ENCODE data around the gene TSPAN15.

TSPAN15 gene

DNA sequence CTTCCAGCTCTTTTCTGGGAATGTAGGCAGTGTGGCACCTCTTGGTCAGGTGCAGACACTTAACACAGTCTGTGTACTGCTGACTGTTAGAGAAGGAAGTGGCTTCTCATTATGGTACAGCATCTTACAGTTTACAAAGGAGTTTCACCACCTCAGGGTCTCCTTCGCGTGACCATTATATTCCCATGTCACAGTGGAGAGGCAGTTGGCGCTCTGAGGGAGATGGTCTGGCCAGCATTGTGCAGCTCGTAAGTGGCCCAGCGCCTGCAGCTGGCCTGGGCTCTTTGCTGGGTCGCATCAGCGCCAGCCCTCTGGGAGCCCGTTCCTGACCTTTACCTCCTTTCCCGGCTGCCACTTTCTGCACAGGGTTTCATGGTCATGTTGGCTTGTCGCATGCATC, 15.4 kb downstream of the TSPAN15 start:
- in situ Hi-C loops (cut with HindIII; ENCODE audit: low sequenced_read_pairs): no loop called here
- no peak for DNase-seq (ENCODE audit: low read depth)
- H3K4me3 ChIP-seq (ENCODE audit: low read depth, low read length): no peak overlapping the region
- TF ChIP-seq, protein P1, sequence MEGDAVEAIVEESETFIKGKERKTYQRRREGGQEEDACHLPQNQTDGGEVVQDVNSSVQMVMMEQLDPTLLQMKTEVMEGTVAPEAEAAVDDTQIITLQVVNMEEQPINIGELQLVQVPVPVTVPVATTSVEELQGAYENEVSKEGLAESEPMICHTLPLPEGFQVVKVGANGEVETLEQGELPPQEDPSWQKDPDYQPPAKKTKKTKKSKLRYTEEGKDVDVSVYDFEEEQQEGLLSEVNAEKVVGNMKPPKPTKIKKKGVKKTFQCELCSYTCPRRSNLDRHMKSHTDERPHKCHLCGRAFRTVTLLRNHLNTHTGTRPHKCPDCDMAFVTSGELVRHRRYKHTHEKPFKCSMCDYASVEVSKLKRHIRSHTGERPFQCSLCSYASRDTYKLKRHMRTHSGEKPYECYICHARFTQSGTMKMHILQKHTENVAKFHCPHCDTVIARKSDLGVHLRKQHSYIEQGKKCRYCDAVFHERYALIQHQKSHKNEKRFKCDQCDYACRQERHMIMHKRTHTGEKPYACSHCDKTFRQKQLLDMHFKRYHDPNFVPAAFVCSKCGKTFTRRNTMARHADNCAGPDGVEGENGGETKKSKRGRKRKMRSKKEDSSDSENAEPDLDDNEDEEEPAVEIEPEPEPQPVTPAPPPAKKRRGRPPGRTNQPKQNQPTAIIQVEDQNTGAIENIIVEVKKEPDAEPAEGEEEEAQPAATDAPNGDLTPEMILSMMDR (IDR thresholded peaks at IDR 0.05; ENCODE audit: low read depth, low read length, missing control alignments): no peak

DNA sequence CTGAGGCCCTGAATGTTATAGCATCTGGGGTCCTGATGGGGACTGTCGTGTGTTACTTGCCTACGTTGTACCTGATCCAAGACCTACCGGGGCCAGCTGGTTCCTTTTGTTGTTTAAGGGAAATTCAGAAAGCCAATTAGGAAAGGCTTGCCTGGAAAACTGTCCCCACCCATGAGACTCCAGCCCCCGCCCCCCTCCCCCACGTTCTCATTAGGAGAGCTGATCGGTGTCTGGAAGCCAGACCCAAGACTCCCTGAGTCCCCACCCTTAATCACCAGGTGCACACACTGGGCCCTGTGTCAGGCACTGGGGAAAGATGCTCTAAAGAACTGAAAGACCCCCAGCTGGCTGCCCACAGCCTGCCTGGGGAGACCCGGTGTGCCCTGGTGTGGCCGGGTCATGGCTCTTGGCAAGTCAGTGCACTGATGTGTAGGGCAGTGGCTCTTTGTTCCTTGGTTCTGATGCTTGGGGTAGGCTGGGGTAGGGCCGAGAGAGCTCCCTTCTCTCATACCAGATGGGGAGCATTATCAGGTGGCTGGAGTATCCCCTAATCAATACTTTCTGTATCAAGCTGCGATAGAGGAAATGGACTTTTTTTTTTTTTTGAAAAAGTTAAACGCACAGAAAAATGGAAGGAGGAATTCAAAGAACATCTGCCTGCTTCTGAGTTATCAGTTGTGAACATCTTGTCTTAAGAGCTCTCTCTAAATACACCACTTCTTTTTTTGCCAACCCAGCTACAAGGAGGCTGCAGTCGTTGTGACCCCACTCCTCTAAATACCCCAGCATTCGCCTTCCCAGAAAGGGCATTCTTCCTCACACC, 16.9 kb downstream of the TSPAN15 start:
- TF ChIP-seq, protein P1 (IDR thresholded peaks at IDR 0.05; ENCODE audit: low read depth, low read length, missing control alignments): no peak
- H3K4me3 ChIP-seq (ENCODE audit: low read depth, low read length): no peak overlapping the region
- DNase-seq (ENCODE audit: low read depth): no peak
- in situ Hi-C loops (cut with HindIII; ENCODE audit: low sequenced_read_pairs): no loop called here

GRCh38 chr10:69468751-69469089, 17.5 kb downstream of the TSPAN15 start:
- TF ChIP-seq, protein P1 (IDR thresholded peaks at IDR 0.05; ENCODE audit: low read depth, low read length, missing control alignments): no peak
- no peak overlapping the region for H3K4me3 ChIP-seq (ENCODE audit: low read depth, low read length)
- DNase-seq (ENCODE audit: low read depth): no peak
- in situ Hi-C loops (cut with HindIII; ENCODE audit: low sequenced_read_pairs): no loop called here

DNA sequence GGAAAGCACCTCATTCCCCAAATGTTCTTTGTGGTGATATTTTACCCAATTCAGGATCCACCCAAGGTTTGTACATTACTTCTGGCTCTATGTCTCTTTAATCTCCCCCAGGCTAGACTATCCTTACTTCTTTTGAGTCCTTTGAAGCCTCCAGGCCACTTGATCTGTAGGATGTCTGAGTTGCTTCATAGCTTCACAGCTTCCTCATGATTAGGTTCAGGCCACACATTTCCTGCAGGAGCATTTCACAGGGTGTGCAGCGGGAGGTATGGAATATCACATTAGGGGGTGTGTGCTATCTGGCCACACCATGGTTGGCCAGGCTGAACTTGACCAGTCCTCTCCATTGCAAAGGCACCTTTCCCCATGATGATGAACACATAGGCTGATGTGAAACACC, 18.7 kb downstream of the TSPAN15 start:
- TF ChIP-seq, protein P1 (IDR thresholded peaks at IDR 0.05; ENCODE audit: low read depth, low read length, missing control alignments): no peak
- DNase-seq (ENCODE audit: low read depth): no peak
- no peak overlapping the region for H3K4me3 ChIP-seq (ENCODE audit: low read depth, low read length)
- in situ Hi-C loops (cut with HindIII; ENCODE audit: low sequenced_read_pairs): no loop called here

- TF ChIP-seq, protein P1 (IDR thresholded peaks at IDR 0.05; ENCODE audit: low read depth, low read length, missing control alignments): no peak
- no peak for DNase-seq (ENCODE audit: low read depth)
- no peak overlapping the region for H3K4me3 ChIP-seq (ENCODE audit: low read depth, low read length)
- in situ Hi-C loops (cut with HindIII; ENCODE audit: low sequenced_read_pairs): no loop called here
Measured at GRCh38 chr10:69470463-69471384, 19.5 kb downstream of the TSPAN15 start.

DNA sequence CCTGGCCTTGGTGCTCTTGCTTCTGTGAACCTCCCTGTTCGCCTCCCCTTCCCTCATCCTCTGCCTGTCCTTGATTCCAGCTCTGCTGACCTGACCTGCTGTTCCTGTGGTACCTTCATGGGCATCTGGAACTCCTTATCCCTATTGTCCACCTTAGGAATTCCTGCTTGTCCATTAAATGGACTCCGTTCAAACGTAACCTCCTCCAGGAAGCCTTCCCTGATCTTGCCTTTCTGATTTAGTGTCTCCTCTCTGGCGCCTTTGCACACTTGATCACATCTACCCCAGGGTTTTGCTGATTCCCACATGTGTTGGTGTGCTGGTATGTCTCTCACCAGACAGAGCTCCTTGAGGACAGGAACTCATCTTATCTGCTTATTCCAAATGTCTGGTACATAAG, 20.9 kb downstream of the TSPAN15 start:
- no peak for DNase-seq (ENCODE audit: low read depth)
- TF ChIP-seq, protein P1 (IDR thresholded peaks at IDR 0.05; ENCODE audit: low read depth, low read length, missing control alignments): no peak
- H3K4me3 ChIP-seq (ENCODE audit: low read depth, low read length): no peak overlapping the region
- in situ Hi-C loops (cut with HindIII; ENCODE audit: low sequenced_read_pairs): no loop called here

Measured in astrocyte of the cerebellum (primary cell).